Measurements from ENCODE around the gene THSD4.

Gene THSD4

DNA sequence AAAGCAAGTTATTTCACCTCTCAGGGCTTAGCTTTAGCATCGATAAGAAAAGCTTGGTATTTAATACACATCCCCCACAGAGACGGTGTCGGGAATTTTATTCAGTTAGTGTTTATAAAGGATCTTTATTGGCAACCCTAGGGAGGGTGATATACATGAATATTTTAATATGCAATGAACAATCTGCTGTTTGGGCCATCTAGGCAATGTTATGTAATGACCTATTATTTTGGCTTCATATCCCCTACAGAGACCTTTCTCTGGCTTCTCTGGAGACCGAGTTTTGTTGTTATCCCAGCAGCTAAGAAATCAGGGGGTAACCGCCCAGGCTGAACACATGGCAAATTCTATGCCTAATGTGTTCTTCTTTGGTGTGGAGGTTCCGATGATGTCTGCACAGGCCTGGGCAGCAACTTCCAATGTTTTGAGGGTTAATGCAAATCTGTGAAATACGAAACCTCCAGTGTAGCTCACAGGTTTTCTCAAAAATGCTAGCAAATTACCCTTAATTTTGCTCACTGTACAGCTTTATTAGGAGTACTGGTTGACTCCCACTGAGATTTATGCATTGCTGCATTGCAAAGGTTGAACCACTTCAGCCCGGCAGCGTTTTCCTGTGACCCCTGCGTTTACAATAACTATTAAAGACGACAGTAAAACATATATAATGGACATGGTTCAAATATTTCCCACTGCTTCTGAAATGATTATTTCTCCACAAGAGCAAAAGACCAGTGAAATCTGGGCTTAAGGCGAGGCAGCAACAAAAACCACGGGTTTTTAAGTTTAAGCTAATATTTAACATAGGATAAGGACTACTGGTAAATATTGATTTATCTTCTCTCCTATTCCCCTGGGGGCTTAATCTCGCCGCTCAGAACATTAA is 396.8 kb downstream of the THSD4 start:
- Histone ChIP-seq H3K9me2 (replicated peaks; ENCODE audit: insufficient read depth, low read length) (no peaks in the 10 kb centered on the region), H3K9ac (ENCODE audit: low read length) (no peak overlapping the region), H3K27me3 (replicated peaks; ENCODE audit: insufficient read depth, low read length) (no peaks in the 10 kb centered on the region), H2AFZ (ENCODE audit: low read length) (no peak overlapping the region), H3K9me3 (replicated peaks; ENCODE audit: insufficient read depth, low read length) (no peaks in the 10 kb centered on the region), H3K79me2 (ENCODE audit: low read length) (no peaks in the 10 kb centered on the region), H3K4me1 (ENCODE audit: low read length) (no peaks in the 10 kb centered on the region), H3F3A (ENCODE audit: insufficient read depth, low read length) (no peaks in the 10 kb centered on the region), H3K36me3 (replicated peaks; ENCODE audit: insufficient read depth, low read length) (no peaks in the 10 kb centered on the region), H3K27ac (ENCODE audit: low read length) (no peak overlapping the region), H4K20me1 (ENCODE audit: insufficient read depth, low read length) (no peaks in the 10 kb centered on the region), H3K4me3 (ENCODE audit: low read length) (no peak overlapping the region), H3K4me2 (ENCODE audit: low read depth, low read length) (no peak overlapping the region)
- TF ChIP-seq EZH2 (optimal IDR thresholded peaks at IDR 0.05; ENCODE audit: low read depth, low read length): no peak
- no peak for TF ChIP-seq EZH2phosphoT487 (IDR thresholded peaks at IDR 0.05; ENCODE audit: low read length)
- TF ChIP-seq, protein P1, sequence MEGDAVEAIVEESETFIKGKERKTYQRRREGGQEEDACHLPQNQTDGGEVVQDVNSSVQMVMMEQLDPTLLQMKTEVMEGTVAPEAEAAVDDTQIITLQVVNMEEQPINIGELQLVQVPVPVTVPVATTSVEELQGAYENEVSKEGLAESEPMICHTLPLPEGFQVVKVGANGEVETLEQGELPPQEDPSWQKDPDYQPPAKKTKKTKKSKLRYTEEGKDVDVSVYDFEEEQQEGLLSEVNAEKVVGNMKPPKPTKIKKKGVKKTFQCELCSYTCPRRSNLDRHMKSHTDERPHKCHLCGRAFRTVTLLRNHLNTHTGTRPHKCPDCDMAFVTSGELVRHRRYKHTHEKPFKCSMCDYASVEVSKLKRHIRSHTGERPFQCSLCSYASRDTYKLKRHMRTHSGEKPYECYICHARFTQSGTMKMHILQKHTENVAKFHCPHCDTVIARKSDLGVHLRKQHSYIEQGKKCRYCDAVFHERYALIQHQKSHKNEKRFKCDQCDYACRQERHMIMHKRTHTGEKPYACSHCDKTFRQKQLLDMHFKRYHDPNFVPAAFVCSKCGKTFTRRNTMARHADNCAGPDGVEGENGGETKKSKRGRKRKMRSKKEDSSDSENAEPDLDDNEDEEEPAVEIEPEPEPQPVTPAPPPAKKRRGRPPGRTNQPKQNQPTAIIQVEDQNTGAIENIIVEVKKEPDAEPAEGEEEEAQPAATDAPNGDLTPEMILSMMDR (IDR thresholded peaks at IDR 0.05; ENCODE audit: low read length): no peak
- no peak for DNase-seq

DNA sequence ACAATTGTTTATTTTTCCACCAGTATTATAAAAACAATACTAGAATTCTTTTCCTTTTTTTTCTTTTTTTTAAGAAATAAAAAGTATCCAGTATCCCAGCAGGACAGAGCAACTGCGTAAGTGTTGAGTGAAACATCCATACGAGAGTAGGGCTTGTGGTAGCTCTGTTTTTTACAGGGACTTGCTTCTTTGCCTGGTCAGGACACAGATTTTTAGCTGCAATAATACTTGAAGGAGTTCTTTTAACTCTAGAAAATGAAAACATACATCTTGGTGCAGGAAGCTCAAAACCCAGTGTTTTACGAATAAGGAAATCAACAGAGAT is 397.4 kb downstream of the THSD4 start:
- no peaks in the 10 kb centered on the region for H3K9me2 ChIP-seq (replicated peaks; ENCODE audit: insufficient read depth, low read length)
- TF ChIP-seq, protein P1 (IDR thresholded peaks at IDR 0.05; ENCODE audit: low read length): no peak
- TF ChIP-seq EZH2 (optimal IDR thresholded peaks at IDR 0.05; ENCODE audit: low read depth, low read length) (no peak), EZH2phosphoT487 (IDR thresholded peaks at IDR 0.05; ENCODE audit: low read length) (no peak)
- no peaks in the 10 kb centered on the region for H3F3A ChIP-seq (ENCODE audit: insufficient read depth, low read length)
- H3K4me1 ChIP-seq (ENCODE audit: low read length): no peaks in the 10 kb centered on the region
- no peak overlapping the region for H2AFZ ChIP-seq (ENCODE audit: low read length)
- no peak for DNase-seq
- no peaks in the 10 kb centered on the region for H4K20me1 ChIP-seq (ENCODE audit: insufficient read depth, low read length)
- no peaks in the 10 kb centered on the region for H3K36me3 ChIP-seq (replicated peaks; ENCODE audit: insufficient read depth, low read length)
- no peak overlapping the region for H3K4me2 ChIP-seq (ENCODE audit: low read depth, low read length)
- no peak overlapping the region for H3K27ac ChIP-seq (ENCODE audit: low read length)
- no peaks in the 10 kb centered on the region for H3K9me3 ChIP-seq (replicated peaks; ENCODE audit: insufficient read depth, low read length)
- no peaks in the 10 kb centered on the region for H3K27me3 ChIP-seq (replicated peaks; ENCODE audit: insufficient read depth, low read length)
- H3K79me2 ChIP-seq (ENCODE audit: low read length): no peaks in the 10 kb centered on the region
- H3K4me3 ChIP-seq (ENCODE audit: low read length): no peak overlapping the region
- H3K9ac ChIP-seq (ENCODE audit: low read length): no peak overlapping the region

DNA sequence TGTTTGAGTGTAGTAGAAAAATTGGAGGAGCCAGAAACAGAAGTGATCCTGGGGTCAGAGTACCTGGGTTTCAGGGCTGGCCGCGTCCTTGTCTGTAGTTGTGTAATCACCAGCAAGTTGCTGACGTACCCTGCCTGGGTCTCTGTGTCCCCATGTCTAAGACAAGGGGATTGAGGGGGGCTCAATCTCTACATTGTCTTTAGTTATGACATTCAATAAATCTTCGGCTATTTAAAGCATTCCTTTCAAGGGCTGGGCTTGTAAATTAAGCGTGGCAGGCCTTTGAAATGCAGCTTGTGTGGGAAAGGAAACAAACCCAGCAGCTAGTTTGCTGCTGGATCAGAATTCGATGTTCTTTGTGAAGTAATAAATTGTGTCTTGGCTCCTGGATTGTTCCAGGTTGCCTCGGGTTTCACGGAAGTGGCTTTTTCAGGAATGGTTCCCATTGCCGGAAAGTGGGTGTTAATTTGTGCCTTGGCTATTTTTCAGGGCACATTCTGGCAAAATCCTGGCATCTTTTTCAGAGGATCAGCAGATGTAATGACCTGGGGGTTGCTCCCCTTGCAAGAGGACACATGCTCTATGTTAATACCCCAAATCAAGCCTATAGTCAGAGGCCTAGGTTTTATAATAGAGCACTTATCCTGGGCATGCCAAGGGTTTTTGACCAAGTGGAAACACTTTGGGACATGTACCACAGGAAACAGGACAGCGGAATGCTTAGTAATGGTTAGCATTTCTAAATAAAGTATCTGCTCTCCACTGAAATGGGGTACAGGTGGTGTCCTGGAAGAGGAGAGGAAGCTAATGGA is 400.3 kb downstream of the THSD4 start:
- TF ChIP-seq EZH2phosphoT487 (IDR thresholded peaks at IDR 0.05; ENCODE audit: low read length): no peak
- TF ChIP-seq, protein P1 (IDR thresholded peaks at IDR 0.05; ENCODE audit: low read length): no peak
- TF ChIP-seq EZH2 (optimal IDR thresholded peaks at IDR 0.05; ENCODE audit: low read depth, low read length): no peak
- Histone ChIP-seq H3K9ac (ENCODE audit: low read length) (no peak overlapping the region), H2AFZ (ENCODE audit: low read length) (no peak overlapping the region), H3K4me1 (ENCODE audit: low read length) (no peaks in the 10 kb centered on the region), H3K36me3 (replicated peaks; ENCODE audit: insufficient read depth, low read length) (no peaks in the 10 kb centered on the region), H4K20me1 (ENCODE audit: insufficient read depth, low read length) (no peaks in the 10 kb centered on the region), H3K9me3 (replicated peaks; ENCODE audit: insufficient read depth, low read length) (no peaks in the 10 kb centered on the region), H3K4me3 (ENCODE audit: low read length) (no peak overlapping the region), H3K79me2 (ENCODE audit: low read length) (no peaks in the 10 kb centered on the region), H3F3A (ENCODE audit: insufficient read depth, low read length) (no peaks in the 10 kb centered on the region), H3K27ac (ENCODE audit: low read length) (no peak overlapping the region), H3K9me2 (replicated peaks; ENCODE audit: insufficient read depth, low read length) (no peaks in the 10 kb centered on the region), H3K27me3 (replicated peaks; ENCODE audit: insufficient read depth, low read length) (no peaks in the 10 kb centered on the region), H3K4me2 (ENCODE audit: low read depth, low read length) (no peak overlapping the region)
- DNase-seq: no peak

Data from MM.1S (cell line).